CD4-positive, CD25-positive, alpha-beta regulatory T cell (primary cell): ENCODE data around the gene TIMM23. TPM values are rescaled to one million over a fixed set of nuclear protein-coding genes. Genes with fewer than 3 reads are reported as not detected.

Source experiments
- ATAC-seq, 2 donors: fragments of 150-1000 bp; cut with Tn5 transposase; one replicate each; pipeline ENCODE4 v1.10.0; 2021; ENCODE audit warnings: low read depth in 2 of 2, moderate number of reproducible peaks in 2 of 2, moderate library complexity in 1 of 2
- DNase-seq, 3 donors: peaks; one replicate each; pipeline versions ENCODE4 v3.0.0 to v3.0.0-alpha.2; 2012 to 2022; ENCODE audit warnings: mixed read lengths in 1 of 3
- H3K27ac ChIP-seq: one replicate; pipeline ENCODE4 v1.7.0; 2013; ENCODE audit warnings: mild to moderate bottlenecking, low read length; ENCODE audit not compliant: insufficient read depth, poor library complexity, severe bottlenecking
- H3K27me3 ChIP-seq: one replicate; pipeline ENCODE4 v1.7.0; 2013; ENCODE audit warnings: low read length; ENCODE audit not compliant: control insufficient read depth, insufficient read depth
- H3K36me3 ChIP-seq: one replicate; pipeline ENCODE4 v1.7.0; 2013; ENCODE audit warnings: mild to moderate bottlenecking, low read length, moderate library complexity; ENCODE audit not compliant: control insufficient read depth, insufficient read depth
- H3K4me1 ChIP-seq: 2 replicates; pipeline ENCODE4 v1.7.0; 2013; ENCODE audit warnings: mild to moderate bottlenecking, low read length; ENCODE audit not compliant: insufficient read depth, control insufficient read depth, poor library complexity, severe bottlenecking
- H3K4me3 ChIP-seq: one replicate; pipeline ENCODE4 v1.7.0; 2013; ENCODE audit warnings: low read depth, mild to moderate bottlenecking, low read length, moderate library complexity
- H3K9me3 ChIP-seq, 2 experiments: 1 replicate in 1 of 2; 2 replicates in 1 of 2; pipeline ENCODE4 v1.7.0; 2013; ENCODE audit warnings: low read length in 2 of 2, mild to moderate bottlenecking in 1 of 2, moderate library complexity in 1 of 2; ENCODE audit not compliant: control insufficient read depth in 2 of 2
- H3K27ac Mint-ChIP-seq, 3 donors: one replicate each; pipeline ENCODE4 v1.8.0; 2020 to 2022; ENCODE audit warnings: mild to moderate bottlenecking in 3 of 3, mixed read lengths in 3 of 3, moderate library complexity in 2 of 3
- H3K27me3 Mint-ChIP-seq: one replicate; pipeline ENCODE4 v1.8.0; 2022; ENCODE audit warnings: mild to moderate bottlenecking, mixed read lengths
- H3K36me3 Mint-ChIP-seq: one replicate; pipeline ENCODE4 v1.8.0; 2020; ENCODE audit warnings: mixed read lengths
- H3K4me1 Mint-ChIP-seq, 4 donors: one replicate each; pipeline ENCODE4 v1.8.0; 2020 to 2022; ENCODE audit warnings: mixed read lengths in 4 of 4, mild to moderate bottlenecking in 1 of 4
- H3K4me3 Mint-ChIP-seq, 4 donors: one replicate each; pipeline ENCODE4 v1.8.0; 2020 to 2022; ENCODE audit warnings: mild to moderate bottlenecking in 4 of 4, mixed read lengths in 4 of 4, moderate library complexity in 3 of 4
- H3K9me3 Mint-ChIP-seq, 7 donors: one replicate each; pipeline ENCODE4 v1.8.0; 2020 to 2022; ENCODE audit warnings: mixed read lengths in 7 of 7, mild to moderate bottlenecking in 3 of 7, moderate library complexity in 2 of 7
- polyA plus RNA-seq, 4 donors: library from polyadenylated mRNA; unstranded; fragments of 300-500 nt; fragmentation: Illumina TruSeq; gene quantifications; one replicate each; pipeline ENCODE4 v1.2.3, GENCODE V29; 2021
- total RNA-seq: library from RNA; stranded (reverse); gene quantifications from one replicate; pipeline ENCODE4 v1.2.3, GENCODE V29; 2022

The TIMM23 gene
- total and polyA plus RNA-seq, 5 donors from 2014 or later: 32.1 to 90.1 (median 74.4) TPM

DNA sequence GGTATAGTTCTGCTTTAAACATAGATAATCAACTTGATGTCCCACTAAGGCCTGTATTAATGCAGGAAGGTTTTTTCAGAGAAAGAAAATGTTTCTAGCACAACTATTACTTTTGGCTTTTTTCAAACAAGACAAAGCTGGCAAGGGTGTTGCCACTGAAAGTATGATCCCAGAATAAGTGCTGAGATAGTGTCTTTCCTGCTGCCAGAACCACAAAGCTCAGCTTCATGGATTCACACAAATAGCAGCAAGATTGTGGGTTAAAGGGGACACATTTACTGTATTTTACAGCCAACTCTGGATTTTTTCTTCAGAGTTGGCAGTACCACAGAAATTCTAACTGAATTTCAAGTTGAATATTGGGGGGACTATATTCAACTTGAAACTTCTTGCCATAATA, 53.8 kb downstream of the TIMM23 start:
- H3K27ac Mint-ChIP-seq: peak overlapping the region in 2 of 3 donors; percentile 9 to 87
- peaks cover 39 to 91% (median 72%) of the 10 kb centered on the region in 4 donors for H3K4me1 Mint-ChIP-seq
- ATAC-seq (no peak), DNase-seq (no peak)
- Histone ChIP-seq H3K9me3 (no peaks in the 10 kb centered on the region), H3K27ac (no peak overlapping the region), H3K4me3 (peak overlapping the region; percentile 14), H3K36me3 (no peaks in the 10 kb centered on the region), H3K27me3 (no peaks in the 10 kb centered on the region), H3K4me1 (peaks cover 81% of the 10 kb centered on the region)
- peak overlapping the region in 2 of 4 donors; percentile 11 to 69 for H3K4me3 Mint-ChIP-seq
- H3K36me3 Mint-ChIP-seq: peaks cover 4% of the 10 kb centered on the region
- H3K9me3 Mint-ChIP-seq: no peaks in the 10 kb centered on the region
- no peaks in the 10 kb centered on the region for H3K27me3 Mint-ChIP-seq

DNA sequence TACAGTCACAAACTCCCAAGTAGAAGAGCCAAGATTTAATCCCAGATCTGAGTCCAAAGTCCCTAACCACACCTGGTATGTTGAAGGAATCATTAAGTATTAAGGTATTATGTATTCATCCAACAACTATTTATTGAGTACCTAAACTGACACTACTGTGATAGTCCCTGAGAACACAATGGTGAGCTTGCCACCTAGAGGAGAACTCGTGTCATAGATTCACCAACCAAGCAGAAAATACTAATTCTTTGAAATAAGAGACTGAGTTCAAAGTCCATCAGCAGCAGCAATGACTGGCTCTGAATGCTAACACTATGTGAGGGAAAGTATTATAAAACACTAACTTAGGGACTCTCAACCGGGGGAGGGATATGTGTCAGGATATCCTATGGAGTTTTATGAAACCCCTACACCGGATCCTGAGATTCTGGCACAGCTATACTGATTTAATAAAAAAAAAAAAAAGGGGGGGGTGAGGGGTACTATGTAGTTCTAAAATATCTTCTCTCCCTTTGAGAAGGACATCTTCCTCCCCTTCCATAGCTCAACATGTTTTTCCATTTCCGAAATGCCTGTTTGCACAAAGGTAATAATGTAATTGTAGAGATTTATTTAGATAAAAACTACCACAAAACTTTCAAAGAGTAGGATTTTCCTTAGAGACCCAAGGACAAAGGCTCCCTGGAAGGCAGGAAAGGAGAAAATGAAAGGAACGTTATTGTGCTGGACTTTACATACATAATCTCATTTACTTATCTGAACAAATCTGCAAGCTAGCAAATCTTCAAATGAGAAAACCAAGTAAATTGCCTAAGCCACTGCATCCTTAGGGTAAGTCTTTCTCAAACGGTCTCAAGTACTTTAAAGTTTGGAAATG, 56.5 kb downstream of the TIMM23 start:
- peak overlapping the region; percentile 93 for H3K27ac ChIP-seq
- H3K27ac Mint-ChIP-seq: peak overlapping the region; percentile 57 to 98 (median 94)
- no peaks in the 10 kb centered on the region for H3K36me3 ChIP-seq
- peaks cover 4% of the 10 kb centered on the region for H3K36me3 Mint-ChIP-seq
- peak overlapping the region; percentile 92 for H3K4me3 ChIP-seq
- peaks cover 33 to 70% (median 55%) of the 10 kb centered on the region in 4 donors for H3K4me1 Mint-ChIP-seq
- H3K4me1 ChIP-seq: peaks cover 62% of the 10 kb centered on the region
- no peaks in the 10 kb centered on the region for H3K27me3 Mint-ChIP-seq
- H3K4me3 Mint-ChIP-seq: peak overlapping the region; percentile 90 to 99 (median 96)
- no peaks in the 10 kb centered on the region for H3K9me3 ChIP-seq
- peak in 2 of 3 donors; percentile 55 to 78 for DNase-seq
- H3K27me3 ChIP-seq: no peaks in the 10 kb centered on the region
- peak; percentile 24 to 26 for ATAC-seq
- no peaks in the 10 kb centered on the region for H3K9me3 Mint-ChIP-seq

DNA sequence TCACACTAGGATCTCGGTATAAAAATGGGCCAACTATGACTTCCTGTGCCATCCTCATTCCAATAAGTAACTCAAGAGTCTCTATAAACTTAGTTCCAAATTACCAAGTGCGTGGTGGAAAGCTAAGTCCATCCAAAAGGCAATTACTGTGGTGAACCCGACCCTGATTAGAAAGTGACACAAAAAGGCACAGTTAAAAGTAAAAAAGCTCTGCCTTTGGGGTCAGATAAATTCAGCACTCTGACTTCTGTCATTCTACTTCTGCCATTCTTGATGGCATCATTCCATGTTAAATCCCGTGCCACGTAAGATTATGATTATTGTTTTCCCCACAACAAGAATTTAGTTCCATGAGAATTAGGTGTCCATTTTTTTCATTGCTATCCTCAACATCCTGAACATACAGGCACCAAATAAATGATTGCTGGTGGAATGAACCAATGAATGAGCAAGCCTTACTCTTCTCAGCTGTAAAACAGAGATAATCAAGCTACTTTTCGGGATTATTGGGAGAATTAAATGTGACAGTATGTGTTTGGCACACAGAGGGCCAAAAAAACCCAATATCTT, 57.3 kb downstream of the TIMM23 start:
- Histone ChIP-seq H3K36me3 (no peaks in the 10 kb centered on the region), H3K27me3 (no peaks in the 10 kb centered on the region), H3K4me1 (peaks cover 55% of the 10 kb centered on the region)

DNA sequence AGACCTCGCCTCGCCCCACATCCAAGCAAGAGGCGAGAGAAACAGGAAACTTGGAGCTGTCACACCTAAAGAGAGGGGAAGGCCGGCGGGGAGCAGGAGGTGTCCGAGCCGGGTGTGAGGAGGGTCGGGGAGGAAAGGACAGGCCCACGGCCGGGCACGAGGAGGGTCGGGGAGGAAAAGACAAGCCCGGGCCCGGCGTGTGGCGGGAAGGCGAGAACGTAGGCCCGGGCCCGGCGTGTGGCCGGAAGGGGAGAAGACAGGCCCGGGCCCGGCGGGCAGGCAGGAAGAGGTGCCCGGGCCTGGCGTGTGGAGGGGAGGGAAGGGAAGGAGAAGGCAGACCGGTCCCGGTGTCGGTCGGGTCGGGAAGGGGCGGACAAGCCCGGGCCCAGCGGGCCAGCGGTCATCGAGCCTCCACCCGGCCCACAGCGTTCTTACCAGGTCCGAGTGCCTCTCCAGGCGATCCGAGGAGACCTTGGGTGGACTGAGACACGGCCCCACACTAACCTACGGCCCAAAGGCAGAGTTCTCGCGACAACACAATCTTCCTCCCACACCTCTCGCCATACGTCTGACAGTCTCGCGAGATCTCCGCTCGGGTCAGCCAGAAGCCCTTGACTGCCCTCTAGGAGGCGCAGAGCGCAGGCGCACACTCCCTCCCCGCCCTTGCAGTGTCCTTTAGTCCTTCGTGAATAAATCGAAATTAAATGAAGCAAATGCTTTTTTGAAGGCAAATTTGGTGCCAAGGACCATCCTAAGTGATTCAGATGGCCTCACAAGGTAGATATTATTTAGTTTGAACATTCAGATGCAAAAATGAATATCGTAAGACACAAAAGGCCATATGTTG, 58.0 kb downstream of the TIMM23 start, which contains the start of gene NCOA4:
NCOA4 (minus strand) TSS at position 533 of the 847 bp plus-strand sequence. CDS start 13,943 bp downstream, outside the sequence.
- Histone ChIP-seq H3K36me3 (no peaks in the 10 kb centered on the region), H3K27me3 (peaks cover 4% of the 10 kb centered on the region), H3K9me3 (no peaks in the 10 kb centered on the region), H3K4me1 (peaks cover 47% of the 10 kb centered on the region), H3K4me3 (peak within 1 kb of the TSS; percentile 92), H3K27ac (peak within 1 kb of the TSS; percentile 93)
- Mint-ChIP-seq H3K4me1 (peaks cover 21 to 55% (median 43%) of the 10 kb centered on the region in 4 donors), H3K4me3 (peak within 1 kb of the TSS; percentile 90 to 99 (median 96)), H3K27ac (peak within 1 kb of the TSS; percentile 94 to 99 (median 98)), H3K9me3 (no peaks in the 10 kb centered on the region), H3K27me3 (peaks cover 4% of the 10 kb centered on the region), H3K36me3 (peaks cover 4% of the 10 kb centered on the region)
- peak; percentile 95 to 98 (median 96) for DNase-seq
- peak; percentile 96 to 97 for ATAC-seq

More for the DNA sequence above, 57.3 kb downstream of the TIMM23 start:
- H3K4me1 Mint-ChIP-seq: peaks cover 26 to 62% (median 48%) of the 10 kb centered on the region in 4 donors
- DNase-seq: no peak
- no peaks in the 10 kb centered on the region for H3K27me3 Mint-ChIP-seq
- peaks cover 4% of the 10 kb centered on the region for H3K36me3 Mint-ChIP-seq
- H3K4me3 Mint-ChIP-seq: peak overlapping the region; percentile 90 to 99 (median 96)
- no peak for ATAC-seq
- Histone ChIP-seq H3K9me3 (no peaks in the 10 kb centered on the region), H3K4me3 (peak overlapping the region; percentile 92), H3K27ac (peak overlapping the region; percentile 93)
- H3K27ac Mint-ChIP-seq: peak overlapping the region; percentile 94 to 99 (median 98)
- H3K9me3 Mint-ChIP-seq: no peaks in the 10 kb centered on the region

DNA sequence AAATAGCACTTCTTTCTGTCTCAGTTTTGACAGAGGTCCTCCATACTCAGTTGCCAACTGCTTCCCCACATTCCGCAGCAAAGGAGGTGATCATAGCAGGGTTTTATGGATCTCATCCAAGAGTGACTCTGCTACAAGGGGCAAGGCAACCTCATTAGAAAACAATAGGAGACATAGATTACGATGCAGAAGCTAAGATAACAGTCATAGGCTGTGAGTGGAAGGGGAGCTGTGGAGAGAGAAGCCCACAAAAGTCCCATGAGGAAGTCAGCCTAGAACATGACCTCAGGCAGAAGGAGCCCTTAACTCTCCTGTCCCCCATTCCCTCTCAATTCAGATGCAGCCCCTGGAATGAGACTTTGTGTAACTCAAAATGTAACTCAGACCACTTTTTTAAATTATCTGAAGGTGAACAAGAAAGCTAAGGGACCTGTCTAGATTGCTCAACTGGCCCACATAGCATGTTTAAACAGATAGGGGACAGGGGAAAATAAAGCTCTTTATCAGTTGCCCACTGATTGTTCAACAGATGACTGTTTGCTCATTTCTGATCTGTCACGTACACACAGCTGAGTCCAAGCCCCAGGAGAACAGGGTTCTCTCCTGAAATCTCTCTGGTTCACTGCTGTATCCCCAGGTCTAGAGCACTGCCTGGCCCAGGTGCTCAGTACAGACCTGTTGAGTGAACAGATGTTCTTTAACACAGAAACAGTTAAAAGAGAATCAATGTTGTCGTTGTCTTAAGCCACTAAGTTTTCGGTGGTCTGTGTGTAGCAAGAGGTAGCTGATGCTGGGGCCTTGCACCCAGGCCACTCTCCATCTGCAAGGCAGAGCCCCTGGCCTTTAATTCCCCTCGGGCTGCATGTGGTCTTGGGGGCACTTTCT, 59.6 kb downstream of the TIMM23 start:
- H3K4me3 Mint-ChIP-seq: peak overlapping the region; percentile 28 to 79 (median 72)
- H3K9me3 Mint-ChIP-seq: no peaks in the 10 kb centered on the region
- ATAC-seq (no peak), DNase-seq (no peak)
- no peaks in the 10 kb centered on the region for H3K36me3 ChIP-seq
- H3K27ac Mint-ChIP-seq: peak overlapping the region in 2 of 3 donors; percentile 54 to 59
- no peaks in the 10 kb centered on the region for H3K9me3 ChIP-seq
- peaks cover 34% of the 10 kb centered on the region for H3K4me1 ChIP-seq
- H3K27ac ChIP-seq: no peak overlapping the region
- H3K4me1 Mint-ChIP-seq: peaks cover 16 to 39% (median 31%) of the 10 kb centered on the region in 4 donors
- H3K36me3 Mint-ChIP-seq: peaks cover 4% of the 10 kb centered on the region
- H3K4me3 ChIP-seq: no peak overlapping the region
- peaks cover 12% of the 10 kb centered on the region for H3K27me3 ChIP-seq
- peaks cover 5% of the 10 kb centered on the region for H3K27me3 Mint-ChIP-seq

DNA sequence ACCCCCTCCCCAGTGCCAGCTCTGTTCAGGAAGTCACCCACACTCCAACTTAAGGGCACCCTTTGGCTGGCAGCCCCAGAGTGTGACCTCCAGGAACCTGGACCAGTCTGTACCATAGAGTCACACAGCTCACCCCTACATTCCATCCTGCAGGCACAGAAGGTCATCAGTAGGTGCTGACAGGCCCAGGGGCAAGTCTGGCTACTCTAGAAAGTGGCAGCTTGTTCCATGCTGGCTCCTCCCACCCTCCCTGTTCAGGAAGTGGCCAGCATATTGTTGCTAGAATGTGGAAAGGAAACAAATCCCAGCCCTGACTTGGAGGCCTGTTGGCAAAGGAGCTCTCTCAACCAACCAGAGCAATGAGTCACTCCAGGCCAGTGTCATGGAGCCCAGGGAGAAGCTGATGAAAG, 61.3 kb downstream of the TIMM23 start:
- Mint-ChIP-seq H3K27me3 (peaks cover 10% of the 10 kb centered on the region), H3K4me1 (peaks cover 7 to 23% (median 17%) of the 10 kb centered on the region in 4 donors), H3K9me3 (peaks cover 0 to 1% (median 0%) of the 10 kb centered on the region in 7 donors), H3K36me3 (no peaks in the 10 kb centered on the region), H3K4me3 (no peak overlapping the region), H3K27ac (no peak overlapping the region)
- peaks cover 12% of the 10 kb centered on the region for H3K27me3 ChIP-seq
- ATAC-seq (no peak), DNase-seq (no peak)
- peaks cover 19% of the 10 kb centered on the region for H3K4me1 ChIP-seq
- H3K27ac ChIP-seq: no peak overlapping the region
- no peaks in the 10 kb centered on the region for H3K36me3 ChIP-seq
- no peaks in the 10 kb centered on the region for H3K9me3 ChIP-seq
- H3K4me3 ChIP-seq: no peak overlapping the region
